HG02763 (cell line): ENCODE measurements around the gene LRRC4C.
"Not testable (repeated sequence)": the region's sequence is repeated elsewhere in the genome, so short reads cannot be mapped to it uniquely, and the experiment has no call there.

ENCODE experiments used
- ATAC-seq: cut with Tn5 transposase; IDR thresholded peaks from one replicate; pipeline ENCODE4 v1.9.1; 2021; ENCODE audit warnings: mild to moderate bottlenecking, moderate library complexity; ENCODE audit not compliant: unreplicated experiment

The LRRC4C gene

GRCh38 chr11:40544162-40544561 lies 915.3 kb downstream of the LRRC4C start:
- ATAC-seq = no peak

- ATAC-seq = no peak
Measured at GRCh38 chr11:40542821-40543220, 916.6 kb downstream of the LRRC4C start.

GRCh38 chr11:40537734-40538133 lies 921.7 kb downstream of the LRRC4C start:
- no peak for ATAC-seq

- not testable (repeated sequence) for ATAC-seq
Measured at GRCh38 chr11:40522080-40522479, 937.4 kb downstream of the LRRC4C start.

- no peak for ATAC-seq
Measured at GRCh38 chr11:40517122-40517521, 942.3 kb downstream of the LRRC4C start.

- no peak for ATAC-seq
Measured at GRCh38 chr11:40514124-40514523, 945.3 kb downstream of the LRRC4C start.

GRCh38 chr11:40513281-40513680 lies 946.2 kb downstream of the LRRC4C start:
- ATAC-seq = no peak

- ATAC-seq = no peak
Measured at GRCh38 chr11:40508303-40508702, 951.1 kb downstream of the LRRC4C start.

- ATAC-seq = no peak
Measured at GRCh38 chr11:40506226-40506625, 953.2 kb downstream of the LRRC4C start.

- ATAC-seq = no peak
Measured at GRCh38 chr11:40491341-40491740, 968.1 kb downstream of the LRRC4C start.

- no peak for ATAC-seq
Measured at GRCh38 chr11:40467771-40468170, 991.7 kb downstream of the LRRC4C start.

- no peak for ATAC-seq
Measured at GRCh38 chr11:40445391-40445790, 1014.1 kb downstream of the LRRC4C start.

- ATAC-seq = no peak
Measured at GRCh38 chr11:40444151-40444550, 1015.3 kb downstream of the LRRC4C start.

GRCh38 chr11:40435344-40435743 lies 1024.1 kb downstream of the LRRC4C start:
- no peak for ATAC-seq

- no peak for ATAC-seq
Measured at GRCh38 chr11:40434926-40435325, 1024.5 kb downstream of the LRRC4C start.

- ATAC-seq = no peak
Measured at GRCh38 chr11:40432358-40432757, 1027.1 kb downstream of the LRRC4C start.

GRCh38 chr11:40425168-40425567 lies 1034.3 kb downstream of the LRRC4C start:
- ATAC-seq = no peak

- no peak for ATAC-seq
Measured at GRCh38 chr11:40421208-40421981, 1038.1 kb downstream of the LRRC4C start.

- ATAC-seq = no peak
Measured at GRCh38 chr11:40417627-40418026, 1041.8 kb downstream of the LRRC4C start.

GRCh38 chr11:40407355-40407754 lies 1052.1 kb downstream of the LRRC4C start:
- no peak for ATAC-seq

GRCh38 chr11:40405614-40406013 lies 1053.8 kb downstream of the LRRC4C start:
- ATAC-seq = no peak

- no peak for ATAC-seq
Measured at GRCh38 chr11:40403321-40403720, 1056.1 kb downstream of the LRRC4C start.
